PC-9 (cell line): Measurements from ENCODE around the gene SPTSSA. TPM values are rescaled to one million over a fixed set of nuclear protein-coding genes. Genes with fewer than 3 reads are reported as not detected.

Source experiments
- BruUV-seq: library from RNA; stranded (reverse); fragments of 400-500 nt; replicated peaks from 2 replicates; lab custom pipeline; 2021; lab: Mats Ljungman, UMichigan
- CTCF ChIA-PET: fragments of 300-600 bp; sonication (Branson Sonifier 250); formaldehyde crosslinking; loops from one replicate; lab custom pipeline; 2022; ENCODE audit warnings: antibody characterized with exemption; lab: Charles Lee
- POLR2A ChIA-PET: fragments of 300-600 bp; sonication (Branson Sonifier 250); formaldehyde crosslinking; loops from one replicate; lab custom pipeline; 2022; ENCODE audit warnings: antibody characterized with exemption; ENCODE audit not compliant: unreplicated experiment; lab: Charles Lee
- DNase-seq, 2 experiments: peaks; one replicate each; pipeline versions ENCODE4 v3.0.0 to v3.0.0-alpha.2; 2015 to 2022; ENCODE audit warnings: mixed read lengths in 1 of 2
- H2AFZ ChIP-seq: fragments of 200-600 bp; sonication (generic); 2 replicates; pipeline ENCODE4 v1.8.1; 2017; ENCODE audit warnings: antibody characterized with exemption
- H3F3A ChIP-seq: fragments of 200-600 bp; sonication (generic); 2 replicates; pipeline ENCODE4 v1.8.1; 2017; ENCODE audit warnings: antibody characterized with exemption, mild to moderate bottlenecking, low read depth; ENCODE audit not compliant: insufficient read depth
- H3K27ac ChIP-seq: fragments of 200-600 bp; sonication (generic); 2 replicates; pipeline ENCODE4 v1.6.1; 2016; ENCODE audit warnings: mixed run types
- H3K27me3 ChIP-seq: fragments of 200-600 bp; sonication (generic); 2 replicates; pipeline ENCODE4 v1.6.1; 2016; ENCODE audit warnings: low read depth, mixed run types; ENCODE audit not compliant: insufficient read depth
- H3K36me3 ChIP-seq: fragments of 200-600 bp; sonication (generic); 2 replicates; pipeline ENCODE4 v1.6.1; 2016; ENCODE audit warnings: low read depth, mixed run types
- H3K4me1 ChIP-seq: fragments of 200-600 bp; sonication (generic); replicated peaks from 2 replicates; pipeline ENCODE4 v1.6.1; 2016; ENCODE audit warnings: mixed run types; ENCODE audit not compliant: insufficient read depth
- H3K4me2 ChIP-seq: fragments of 200-600 bp; sonication (generic); 2 replicates; pipeline ENCODE4 v1.6.1; 2017; ENCODE audit warnings: mixed run types
- H3K4me3 ChIP-seq: fragments of 200-600 bp; sonication (generic); 2 replicates; pipeline ENCODE4 v1.6.1; 2016; ENCODE audit warnings: mixed run types
- H3K79me2 ChIP-seq: fragments of 200-600 bp; sonication (generic); 2 replicates; pipeline ENCODE4 v1.6.1; 2017; ENCODE audit warnings: low read depth, mixed run types
- H3K9me2 ChIP-seq: fragments of 200-600 bp; sonication (generic); 2 replicates; pipeline ENCODE4 v1.8.1; 2017; ENCODE audit warnings: mild to moderate bottlenecking; ENCODE audit not compliant: insufficient read depth
- H3K9me3 ChIP-seq: fragments of 200-600 bp; sonication (generic); 2 replicates; pipeline ENCODE4 v1.8.1; 2016; ENCODE audit warnings: low read depth; ENCODE audit not compliant: insufficient read depth
- H4K20me1 ChIP-seq: fragments of 200-600 bp; sonication (generic); 2 replicates; pipeline ENCODE4 v1.8.1; 2017; ENCODE audit not compliant: insufficient read depth
- CTCF ChIP-seq: fragments of 200-600 bp; sonication (generic); conservative IDR thresholded peaks from 2 replicates; pipeline ENCODE4 v1.6.1; 2017; ENCODE audit warnings: mixed run types, antibody characterized with exemption, mild to moderate bottlenecking, moderate library complexity
- EZH2 ChIP-seq: fragments of 200-600 bp; sonication (generic); IDR thresholded peaks from 2 replicates; pipeline ENCODE4 v1.8.0; 2017; ENCODE audit warnings: antibody characterized with exemption, low read depth
- intact Hi-C: fragments of 100-400 bp; cut with micrococcal nuclease; formaldehyde crosslinking; loops from one replicate; pipeline ENCODE4 v1.10.0; 2022; ENCODE audit not compliant: unreplicated experiment
- total RNA-seq: library from RNA; stranded (reverse); gene quantifications from 2 replicates; pipeline ENCODE4 v1.2.3, GENCODE V29; 2021

The SPTSSA gene
- total RNA-seq, 1 experiment from 2014 or later, result 21.6 TPM

GRCh38 chr14:34409721-34410120 is 52.3 kb downstream of the SPTSSA start:
- CTCF ChIA-PET, result no interaction called here
- no peak for TF ChIP-seq EZH2
- no peak for TF ChIP-seq CTCF
- POLR2A ChIA-PET, result no interaction called here

GRCh38 chr14:34407951-34408350 is 54.1 kb downstream of the SPTSSA start:
- Histone ChIP-seq H2AFZ (no peak overlapping the region), H4K20me1 (no peaks in the 10 kb centered on the region), H3K27me3 (no peaks in the 10 kb centered on the region), H3K4me3 (no peak overlapping the region), H3K79me2 (no peaks in the 10 kb centered on the region), H3K9me2 (no peaks in the 10 kb centered on the region), H3F3A (no peaks in the 10 kb centered on the region), H3K9me3 (no peaks in the 10 kb centered on the region), H3K36me3 (no peaks in the 10 kb centered on the region), H3K4me1 (no peaks in the 10 kb centered on the region), H3K27ac (no peak overlapping the region), H3K4me2 (no peak overlapping the region)
- CTCF ChIA-PET, result no interaction called here
- no peak for DNase-seq
- no peak for TF ChIP-seq CTCF
- no peak for TF ChIP-seq EZH2
- POLR2A ChIA-PET, result interaction anchor here (0.7 kb wide), 1 partner anchor 834 kb away, joined by 12 read pairs; no protein-coding TSS in a partner anchor
- intact Hi-C loops, result no loop called here
- no TSS peak for BruUV-seq

More at GRCh38 chr14:34409721-34410120, 52.3 kb downstream of the SPTSSA start:
- Histone ChIP-seq H3F3A (no peaks in the 10 kb centered on the region), H3K9me3 (no peaks in the 10 kb centered on the region), H3K27ac (no peak overlapping the region), H4K20me1 (no peaks in the 10 kb centered on the region), H3K4me2 (no peak overlapping the region), H3K27me3 (no peaks in the 10 kb centered on the region), H3K9me2 (no peaks in the 10 kb centered on the region), H3K4me1 (no peaks in the 10 kb centered on the region), H3K4me3 (no peak overlapping the region), H3K36me3 (no peaks in the 10 kb centered on the region), H3K79me2 (no peaks in the 10 kb centered on the region), H2AFZ (no peak overlapping the region)
- DNase-seq, result no peak
- intact Hi-C loops, result no loop called here
- no TSS peak for BruUV-seq

GRCh38 chr14:34404416-34404815 is 57.6 kb downstream of the SPTSSA start:
- no peaks in the 10 kb centered on the region for H3K79me2 ChIP-seq
- no peaks in the 10 kb centered on the region for H4K20me1 ChIP-seq
- H3K4me1 ChIP-seq, result no peaks in the 10 kb centered on the region
- H3K4me2 ChIP-seq, result no peak overlapping the region
- no peak for TF ChIP-seq CTCF
- no peak for TF ChIP-seq EZH2
- H3K9me2 ChIP-seq, result no peaks in the 10 kb centered on the region
- ChIA-PET CTCF (no interaction called here), POLR2A (interaction anchor here (0.7 kb wide), 1 partner anchor 25 kb away, joined by 3 read pairs; no protein-coding TSS in a partner anchor)
- intact Hi-C loops, result no loop called here
- no TSS peak for BruUV-seq
- H2AFZ ChIP-seq, result no peak overlapping the region
- H3K4me3 ChIP-seq, result no peak overlapping the region
- no peak for DNase-seq
- no peak overlapping the region for H3K27ac ChIP-seq
- no peaks in the 10 kb centered on the region for H3F3A ChIP-seq
- no peaks in the 10 kb centered on the region for H3K9me3 ChIP-seq
- H3K27me3 ChIP-seq, result no peaks in the 10 kb centered on the region
- no peaks in the 10 kb centered on the region for H3K36me3 ChIP-seq
